HFFc6 (cell line): ENCODE measurements around the gene TNS2. TPM values are rescaled to one million over a fixed set of nuclear protein-coding genes. Genes with fewer than 3 reads are reported as not detected.
"Not testable (repeated sequence)": the region's sequence is repeated elsewhere in the genome, so short reads cannot be mapped to it uniquely, and the experiment has no call there.

Source experiments
- DNase-seq: peaks from one replicate; pipeline ENCODE4 v3.0.0-alpha.2; 2018
- H3K27ac Mint-ChIP-seq: 2 replicates; pipeline ENCODE4 v1.8.0; 2020; ENCODE audit warnings: mild to moderate bottlenecking, mixed read lengths
- H3K27me3 Mint-ChIP-seq: 2 replicates; pipeline ENCODE4 v1.8.0; 2021; ENCODE audit warnings: mild to moderate bottlenecking, moderate library complexity, mixed read lengths; ENCODE audit not compliant: insufficient read depth
- H3K36me3 Mint-ChIP-seq: 2 replicates; pipeline ENCODE4 v1.8.0; 2021; ENCODE audit warnings: low read depth, mixed read lengths
- H3K4me1 Mint-ChIP-seq: 2 replicates; pipeline ENCODE4 v1.8.0; 2020; ENCODE audit warnings: low read depth, mixed read lengths
- H3K4me3 Mint-ChIP-seq: 2 replicates; pipeline ENCODE4 v1.8.0; 2020; ENCODE audit warnings: mild to moderate bottlenecking, moderate library complexity, mixed read lengths
- H3K9me3 Mint-ChIP-seq: 2 replicates; pipeline ENCODE4 v1.8.0; 2020; ENCODE audit warnings: mild to moderate bottlenecking, mixed read lengths
- total RNA-seq, 6 experiments: library from RNA; stranded (reverse); fragmentation: NEBNext Ultra II Directional; extraction: Animal tissue kit (Norgen Biotek cat#: 25700); gene quantifications; 2 replicates in 1 of 6; 3 replicates in 5 of 6; pipeline ENCODE4 v1.2.3, GENCODE V29; 2021
- TF ChIP-seq, protein P1 (sequence below): fragments of 200-600 bp; sonication (generic); IDR thresholded peaks from 2 replicates; pipeline ENCODE4 v1.5.0; 2021; ENCODE audit warnings: antibody characterized with exemption, mild to moderate bottlenecking

The TNS2 gene
- total RNA-seq, 6 experiments from 2014 or later, result 44.3 to 69.2 (median 58.9) TPM

DNA sequence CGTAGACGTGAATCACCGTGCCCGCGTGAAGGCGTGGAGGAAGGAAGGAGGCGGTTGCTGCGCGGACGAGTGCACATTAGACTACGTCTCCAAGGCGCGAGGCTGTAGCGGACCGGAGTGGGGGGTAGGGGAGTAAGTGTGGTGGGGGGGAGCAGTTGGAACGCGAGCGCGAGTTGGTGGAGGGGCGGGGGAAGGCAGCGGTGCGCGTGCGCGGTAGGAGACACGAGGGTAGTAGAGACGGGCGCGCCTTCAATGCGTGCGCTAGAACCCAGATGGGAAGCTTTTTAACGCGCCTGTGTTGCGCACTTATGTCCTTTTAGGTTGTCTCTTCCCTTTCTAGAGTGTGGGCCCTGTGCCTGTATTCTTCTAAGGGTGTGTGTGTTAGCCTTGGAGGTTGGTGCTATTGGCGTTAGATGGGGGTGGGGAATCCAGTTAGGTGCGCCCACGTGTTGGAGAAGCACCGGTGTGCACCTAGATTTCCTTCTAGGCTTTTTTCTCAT, 43.0 kb upstream of the TNS2 start:
- no peaks in the 10 kb centered on the region for H3K9me3 Mint-ChIP-seq
- DNase-seq, result peak; percentile 43
- H3K36me3 Mint-ChIP-seq, result peaks cover 39% of the 10 kb centered on the region
- peak overlapping the region; percentile 95 for H3K4me3 Mint-ChIP-seq
- H3K27me3 Mint-ChIP-seq, result peaks cover 2% of the 10 kb centered on the region; the same call in 1 of the 2 replicates
- H3K27ac Mint-ChIP-seq, result peak overlapping the region; percentile 97
- peaks cover 52% of the 10 kb centered on the region for H3K4me1 Mint-ChIP-seq
- TF ChIP-seq, protein P1, sequence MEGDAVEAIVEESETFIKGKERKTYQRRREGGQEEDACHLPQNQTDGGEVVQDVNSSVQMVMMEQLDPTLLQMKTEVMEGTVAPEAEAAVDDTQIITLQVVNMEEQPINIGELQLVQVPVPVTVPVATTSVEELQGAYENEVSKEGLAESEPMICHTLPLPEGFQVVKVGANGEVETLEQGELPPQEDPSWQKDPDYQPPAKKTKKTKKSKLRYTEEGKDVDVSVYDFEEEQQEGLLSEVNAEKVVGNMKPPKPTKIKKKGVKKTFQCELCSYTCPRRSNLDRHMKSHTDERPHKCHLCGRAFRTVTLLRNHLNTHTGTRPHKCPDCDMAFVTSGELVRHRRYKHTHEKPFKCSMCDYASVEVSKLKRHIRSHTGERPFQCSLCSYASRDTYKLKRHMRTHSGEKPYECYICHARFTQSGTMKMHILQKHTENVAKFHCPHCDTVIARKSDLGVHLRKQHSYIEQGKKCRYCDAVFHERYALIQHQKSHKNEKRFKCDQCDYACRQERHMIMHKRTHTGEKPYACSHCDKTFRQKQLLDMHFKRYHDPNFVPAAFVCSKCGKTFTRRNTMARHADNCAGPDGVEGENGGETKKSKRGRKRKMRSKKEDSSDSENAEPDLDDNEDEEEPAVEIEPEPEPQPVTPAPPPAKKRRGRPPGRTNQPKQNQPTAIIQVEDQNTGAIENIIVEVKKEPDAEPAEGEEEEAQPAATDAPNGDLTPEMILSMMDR, result no peak

DNA sequence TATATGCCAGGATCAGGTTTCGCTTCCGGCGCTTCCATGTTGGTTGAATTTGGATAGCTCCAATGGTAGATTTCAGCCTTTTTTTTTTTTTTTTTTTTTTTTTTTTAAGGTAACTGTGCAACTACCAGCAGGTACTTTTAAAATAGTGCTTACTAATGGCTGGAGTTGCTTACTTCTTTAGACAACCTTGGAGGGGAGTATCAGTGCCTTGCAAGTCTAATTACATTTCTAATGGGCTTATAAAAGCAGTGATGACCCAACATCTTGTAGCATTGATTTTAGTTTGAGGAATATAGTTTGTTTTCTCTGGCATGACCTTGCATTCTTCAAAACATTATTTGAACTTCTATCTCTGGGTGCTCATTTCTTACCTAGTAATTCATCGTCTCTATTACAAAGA, 42.5 kb upstream of the TNS2 start:
- Mint-ChIP-seq H3K4me1 (peaks cover 55% of the 10 kb centered on the region), H3K27ac (peak overlapping the region; percentile 97), H3K4me3 (peak overlapping the region; percentile 95), H3K27me3 (peaks cover 2% of the 10 kb centered on the region; the same call in 1 of the 2 replicates), H3K9me3 (no peaks in the 10 kb centered on the region), H3K36me3 (peaks cover 39% of the 10 kb centered on the region)
- TF ChIP-seq, protein P1, result no peak
- no peak for DNase-seq

DNA sequence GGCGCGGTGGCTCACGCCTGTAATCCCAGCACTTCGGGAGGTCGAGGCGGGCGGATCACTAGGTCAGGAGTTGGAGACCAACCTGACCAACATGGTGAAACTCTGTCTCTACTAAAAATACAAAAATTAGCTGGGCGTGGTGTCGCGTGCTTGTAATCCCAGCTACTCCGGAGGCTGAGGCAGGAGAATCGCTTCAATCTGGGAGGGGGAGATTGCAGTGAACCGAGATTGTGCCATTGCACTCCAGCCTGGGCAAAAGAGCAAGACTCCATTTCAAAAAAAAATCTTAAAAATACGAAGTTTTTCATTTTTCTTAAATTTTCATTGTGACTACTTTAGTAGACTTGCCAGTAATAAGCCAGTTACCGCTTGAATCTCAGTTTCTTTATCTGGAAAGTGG, 41.1 kb upstream of the TNS2 start:
- H3K27ac Mint-ChIP-seq, result not testable (repeated sequence)
- peaks cover 39% of the 10 kb centered on the region for H3K36me3 Mint-ChIP-seq
- H3K4me1 Mint-ChIP-seq, result peaks cover 60% of the 10 kb centered on the region

DNA sequence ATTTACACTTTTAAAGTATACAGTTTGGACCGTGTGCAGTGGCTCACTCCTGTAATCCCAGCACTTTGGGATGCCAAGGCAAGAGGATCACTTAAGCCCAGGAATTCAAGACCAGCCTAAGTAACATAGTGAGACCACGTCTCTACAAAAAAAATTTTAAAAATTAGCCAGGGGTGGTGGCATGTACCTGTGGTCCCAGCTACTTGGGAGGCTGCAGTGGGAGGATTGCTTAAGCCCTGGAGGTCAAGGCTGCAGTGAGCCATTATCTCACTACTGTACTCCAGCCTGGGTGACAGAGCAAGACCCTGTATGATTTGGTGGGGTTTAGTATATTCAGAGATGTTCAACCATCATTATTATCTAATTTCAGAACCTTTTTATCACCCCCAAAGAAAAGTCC, 38.9 kb upstream of the TNS2 start:
- Mint-ChIP-seq H3K9me3 (no peaks in the 10 kb centered on the region), H3K27me3 (peaks cover 2% of the 10 kb centered on the region; the same call in 1 of the 2 replicates), H3K36me3 (peaks cover 40% of the 10 kb centered on the region), H3K4me1 (peaks cover 58% of the 10 kb centered on the region), H3K27ac (peak overlapping the region; percentile 24; the same call in 1 of the 2 replicates), H3K4me3 (no peak overlapping the region)
- DNase-seq, result no peak
- TF ChIP-seq, protein P1, result no peak

More for the DNA sequence above, 41.1 kb upstream of the TNS2 start:
- H3K27me3 Mint-ChIP-seq, DNase-seq, H3K9me3 Mint-ChIP-seq: not testable (repeated sequence)
- peak overlapping the region; percentile 95 for H3K4me3 Mint-ChIP-seq

DNA sequence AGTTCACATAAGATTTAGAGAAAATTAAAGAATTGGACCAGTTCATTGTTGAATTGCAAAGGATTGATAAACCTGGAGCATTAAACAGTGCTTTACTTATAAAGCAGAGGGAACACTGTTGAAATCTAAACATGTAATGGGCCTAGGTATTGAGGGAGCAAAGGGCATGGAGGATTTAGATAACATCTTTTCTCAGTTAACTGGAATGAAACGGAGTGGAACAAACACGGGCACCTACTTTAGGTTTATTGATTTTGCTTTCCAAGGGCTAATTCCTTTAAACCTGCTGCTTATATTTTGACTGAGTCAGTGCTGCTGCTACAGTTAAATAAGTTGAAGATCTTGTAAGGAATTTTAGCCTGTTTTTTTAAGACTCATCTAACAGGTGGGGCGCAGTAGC, 38.0 kb upstream of the TNS2 start:
- peaks cover 43% of the 10 kb centered on the region for H3K36me3 Mint-ChIP-seq
- peaks cover 65% of the 10 kb centered on the region for H3K4me1 Mint-ChIP-seq
- no peak overlapping the region; the same call in 1 of the 2 replicates for H3K27ac Mint-ChIP-seq
- no peaks in the 10 kb centered on the region for H3K9me3 Mint-ChIP-seq
- DNase-seq, result no peak
- TF ChIP-seq, protein P1, result no peak
- H3K27me3 Mint-ChIP-seq, result peaks cover under 1% of the 10 kb centered on the region; the same call in 1 of the 2 replicates
- H3K4me3 Mint-ChIP-seq, result no peak overlapping the region

DNA sequence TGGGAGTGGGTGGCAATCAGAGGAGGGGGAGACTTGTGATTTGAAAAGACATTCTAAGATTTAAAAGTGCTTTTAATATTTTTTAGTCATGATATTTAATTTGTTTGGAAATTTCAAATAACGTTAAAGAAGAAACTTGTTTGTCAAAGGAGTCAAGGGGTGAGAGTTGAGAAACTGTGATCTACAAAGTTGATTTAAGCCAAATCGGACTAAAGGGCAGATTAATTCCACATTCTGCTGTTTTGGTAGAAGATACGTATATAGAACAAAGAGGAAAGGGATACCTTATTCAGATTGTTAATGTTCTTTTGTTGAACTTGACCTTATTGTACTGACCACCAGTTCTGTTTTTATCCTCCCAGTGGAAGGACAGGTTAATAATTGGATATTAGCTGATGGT, 36.9 kb upstream of the TNS2 start:
- TF ChIP-seq, protein P1, result no peak

More for the DNA sequence above, 36.9 kb upstream of the TNS2 start:
- Mint-ChIP-seq H3K9me3 (no peaks in the 10 kb centered on the region), H3K27ac (no peak overlapping the region), H3K4me1 (peaks cover 61% of the 10 kb centered on the region), H3K4me3 (no peak overlapping the region), H3K27me3 (no peaks in the 10 kb centered on the region), H3K36me3 (peaks cover 40% of the 10 kb centered on the region)
- no peak for DNase-seq
